NCI-H2196 (cell line): ENCODE results near the gene PCDHB9.
"Not testable (repeated sequence)": the region's sequence is repeated elsewhere in the genome, so short reads cannot be mapped to it uniquely, and the experiment has no call there.

Experiments
- DNase-seq: peaks from one replicate; lab custom pipeline; 2025; ENCODE audit not compliant: unreplicated experiment; lab: John Stamatoyannopoulos, UW

PCDHB9 gene

DNA sequence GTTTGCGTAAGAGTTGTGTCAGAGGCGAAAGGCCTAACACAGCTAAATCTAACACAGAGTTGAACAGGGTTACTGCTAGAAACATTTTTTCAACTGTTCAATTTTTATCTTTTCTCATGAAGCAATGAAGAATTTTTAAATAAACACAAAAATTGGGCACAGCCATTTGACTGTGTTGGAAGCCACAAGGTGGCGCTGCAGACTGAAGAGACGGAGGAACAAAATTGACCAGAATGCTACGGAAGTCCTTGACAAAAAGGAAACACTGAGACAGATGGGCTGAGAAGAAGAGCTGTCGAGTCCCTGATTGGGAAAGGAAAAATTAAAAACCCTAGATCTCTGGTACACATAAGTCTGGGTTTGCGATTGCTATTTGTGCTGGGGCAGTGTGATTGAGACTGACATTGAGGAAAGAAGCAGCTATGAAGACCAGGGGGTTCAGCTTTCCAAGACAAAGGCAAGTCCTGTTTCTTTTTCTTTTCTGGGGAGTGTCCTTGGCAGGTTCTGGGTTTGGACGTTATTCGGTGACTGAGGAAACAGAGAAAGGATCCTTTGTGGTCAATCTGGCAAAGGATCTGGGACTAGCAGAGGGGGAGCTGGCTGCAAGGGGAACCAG lies at the start of gene PCDHB9:
Gene PCDHB9 (plus strand): TSS at position 265 of the 616 bp plus-strand sequence. CDS start 158 bp downstream, at position 423.
- DNase-seq: no peak

DNA sequence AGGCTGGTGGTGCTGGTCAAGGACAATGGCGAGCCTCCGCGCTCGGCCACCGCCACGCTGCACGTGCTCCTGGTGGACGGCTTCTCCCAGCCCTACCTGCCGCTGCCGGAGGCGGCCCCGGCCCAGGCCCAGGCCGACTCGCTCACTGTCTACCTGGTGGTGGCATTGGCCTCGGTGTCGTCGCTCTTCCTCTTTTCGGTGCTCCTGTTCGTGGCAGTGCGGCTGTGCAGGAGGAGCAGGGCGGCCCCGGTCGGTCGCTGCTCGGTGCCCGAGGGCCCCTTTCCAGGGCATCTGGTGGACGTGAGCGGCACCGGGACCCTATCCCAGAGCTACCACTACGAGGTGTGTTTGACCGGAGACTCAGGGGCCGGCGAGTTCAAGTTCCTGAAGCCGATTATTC lies 49.6 kb upstream of the PCDHB9 start:
- not testable (repeated sequence) for DNase-seq

DNA sequence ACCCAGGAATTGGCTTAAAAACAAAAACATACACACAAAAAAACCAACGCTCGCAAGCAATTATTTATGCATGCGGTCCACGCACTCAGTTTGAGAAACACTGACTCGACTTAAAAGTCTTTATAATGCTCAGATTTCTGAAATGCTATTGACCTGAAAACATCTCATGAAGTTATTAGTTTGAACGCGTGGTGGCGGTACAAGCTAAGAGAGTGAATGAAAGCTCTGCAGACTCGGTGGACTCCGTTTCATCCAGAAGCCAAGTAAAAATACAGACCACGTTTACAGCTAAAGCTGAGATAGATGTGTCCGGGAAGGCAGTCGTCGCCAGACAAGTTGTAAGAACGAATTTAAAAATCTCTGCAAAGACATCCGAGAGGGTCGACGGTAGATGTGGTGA lies 37.1 kb upstream of the PCDHB9 start, which contains the start of gene PCDHB6:
Gene PCDHB6 (plus strand): TSS at position 246 of the 400 bp plus-strand sequence. CDS start 201 bp downstream, outside the sequence.
- no peak for DNase-seq

DNA sequence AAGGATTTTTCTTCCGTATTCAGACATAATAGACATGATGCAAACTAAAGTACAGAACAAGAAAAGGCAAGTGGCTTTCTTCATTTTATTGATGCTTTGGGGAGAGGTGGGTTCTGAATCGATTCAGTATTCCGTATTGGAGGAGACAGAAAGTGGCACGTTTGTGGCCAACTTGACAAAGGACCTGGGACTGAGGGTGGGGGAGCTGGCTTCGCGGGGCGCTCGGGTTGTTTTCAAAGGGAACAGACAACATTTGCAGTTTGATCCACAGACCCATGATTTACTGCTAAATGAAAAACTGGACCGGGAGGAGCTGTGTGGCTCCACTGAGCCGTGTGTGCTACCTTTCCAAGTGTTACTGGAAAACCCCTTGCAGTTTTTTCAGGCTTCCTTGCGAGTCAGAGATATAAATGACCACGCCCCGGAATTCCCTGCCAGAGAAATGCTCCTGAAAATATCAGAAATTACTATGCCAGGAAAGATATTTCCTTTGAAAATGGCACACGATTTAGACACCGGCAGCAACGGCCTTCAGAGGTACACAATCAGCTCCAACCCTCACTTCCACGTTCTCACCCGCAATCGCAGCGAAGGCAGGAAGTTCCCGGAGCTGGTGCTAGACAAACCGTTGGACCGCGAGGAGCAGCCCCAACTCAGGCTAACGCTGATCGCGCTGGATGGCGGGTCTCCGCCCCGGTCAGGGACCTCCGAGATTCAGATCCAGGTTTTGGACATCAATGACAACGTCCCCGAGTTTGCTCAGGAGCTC lies 36.6 kb upstream of the PCDHB9 start:
- no peak for DNase-seq

DNA sequence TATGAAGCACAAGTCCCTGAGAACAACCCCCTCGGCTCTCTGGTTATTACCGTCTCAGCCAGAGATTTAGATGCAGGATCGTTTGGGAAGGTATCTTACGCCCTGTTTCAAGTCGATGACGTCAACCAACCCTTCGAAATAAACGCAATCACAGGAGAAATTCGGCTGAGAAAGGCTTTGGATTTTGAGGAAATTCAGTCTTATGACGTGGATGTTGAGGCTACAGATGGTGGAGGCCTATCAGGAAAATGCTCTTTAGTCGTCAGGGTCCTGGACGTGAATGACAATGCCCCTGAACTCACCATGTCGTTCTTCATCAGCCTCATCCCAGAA lies 36.0 kb upstream of the PCDHB9 start:
- no peak for DNase-seq

DNA sequence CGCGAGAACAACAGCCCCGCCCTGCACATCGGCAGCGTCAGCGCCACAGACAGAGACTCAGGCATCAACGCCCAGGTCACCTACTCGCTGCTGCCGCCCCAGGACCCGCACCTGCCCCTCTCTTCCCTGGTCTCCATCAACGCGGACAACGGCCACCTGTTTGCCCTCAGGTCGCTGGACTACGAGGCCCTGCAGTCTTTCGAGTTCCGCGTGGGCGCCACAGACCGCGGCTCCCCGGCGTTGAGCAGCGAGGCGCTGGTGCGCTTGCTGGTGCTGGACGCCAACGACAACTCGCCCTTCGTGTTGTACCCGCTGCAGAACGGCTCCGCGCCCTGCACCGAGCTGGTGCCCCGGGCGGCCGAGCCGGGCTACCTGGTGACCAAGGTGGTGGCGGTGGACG lies 35.3 kb upstream of the PCDHB9 start:
- DNase-seq: not testable (repeated sequence)

DNA sequence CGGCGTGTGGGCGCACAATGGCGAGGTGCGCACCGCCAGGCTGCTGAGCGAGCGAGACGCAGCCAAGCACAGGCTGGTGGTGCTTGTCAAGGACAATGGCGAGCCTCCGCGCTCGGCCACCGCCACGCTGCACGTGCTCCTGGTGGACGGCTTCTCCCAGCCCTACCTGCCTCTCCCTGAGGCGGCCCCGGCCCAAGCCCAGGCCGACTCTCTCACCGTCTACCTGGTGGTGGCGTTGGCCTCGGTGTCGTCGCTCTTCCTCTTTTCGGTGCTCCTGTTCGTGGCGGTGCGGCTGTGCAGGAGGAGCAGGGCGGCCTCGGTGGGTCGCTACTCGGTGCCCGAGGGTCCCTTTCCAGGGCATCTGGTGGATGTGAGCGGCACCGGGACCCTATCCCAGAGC lies 34.9 kb upstream of the PCDHB9 start:
- DNase-seq: not testable (repeated sequence)

DNA sequence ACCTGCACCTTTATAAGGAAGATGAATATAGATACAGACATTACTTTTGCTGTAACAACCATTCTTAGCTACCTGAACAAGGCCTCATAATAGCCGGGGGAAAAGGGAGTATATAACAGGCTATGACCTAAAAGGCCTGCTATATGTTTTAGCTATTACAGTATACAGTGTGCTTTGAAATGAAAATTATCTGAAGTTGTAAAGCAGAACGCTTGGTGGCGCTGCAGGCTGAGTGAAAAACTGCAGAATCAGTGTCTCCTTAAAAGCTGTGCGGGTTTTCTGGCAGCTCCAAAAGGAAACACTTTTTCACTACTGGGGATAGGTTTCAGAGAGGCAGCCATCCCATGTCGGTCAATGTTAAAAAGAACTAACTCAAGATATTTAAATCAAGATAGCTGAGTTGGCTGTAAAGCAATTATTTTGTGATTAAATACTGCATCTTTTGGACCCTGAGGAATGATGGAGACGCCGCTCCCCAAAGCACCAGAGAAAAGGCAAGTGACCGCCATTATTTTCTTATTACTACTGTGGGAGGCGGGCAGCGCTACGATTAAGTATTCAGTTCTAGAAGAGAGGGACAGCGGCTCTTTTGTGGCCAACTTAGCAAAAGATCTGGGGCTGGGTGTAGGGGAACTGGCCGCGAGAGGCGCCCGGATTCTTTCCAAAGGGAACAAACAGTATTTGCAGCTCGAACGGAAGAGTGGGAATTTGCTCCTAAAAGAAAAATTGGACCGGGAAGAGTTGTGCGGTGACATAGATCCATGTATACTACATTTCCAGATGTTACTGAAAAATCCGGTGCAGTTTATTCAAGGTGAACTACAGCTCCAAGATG lies 31.2 kb upstream of the PCDHB9 start:
- DNase-seq: no peak

DNA sequence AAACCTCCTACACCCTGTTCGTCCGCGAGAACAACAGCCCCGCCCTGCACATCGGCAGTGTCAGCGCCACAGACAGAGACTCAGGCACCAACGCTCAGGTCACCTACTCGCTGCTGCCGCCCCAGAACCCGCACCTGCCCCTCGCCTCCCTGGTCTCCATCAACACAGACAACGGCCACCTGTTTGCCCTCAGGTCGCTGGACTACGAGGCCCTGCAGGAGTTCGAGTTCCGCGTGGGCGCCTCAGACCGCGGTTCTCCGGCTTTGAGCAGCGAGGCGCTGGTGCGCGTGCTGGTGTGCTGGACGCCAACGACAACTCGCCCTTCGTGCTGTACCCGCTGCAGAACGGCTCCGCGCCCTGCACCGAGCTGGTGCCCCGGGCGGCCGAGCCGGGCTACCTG lies 29.6 kb upstream of the PCDHB9 start:
- not testable (repeated sequence) for DNase-seq

DNA sequence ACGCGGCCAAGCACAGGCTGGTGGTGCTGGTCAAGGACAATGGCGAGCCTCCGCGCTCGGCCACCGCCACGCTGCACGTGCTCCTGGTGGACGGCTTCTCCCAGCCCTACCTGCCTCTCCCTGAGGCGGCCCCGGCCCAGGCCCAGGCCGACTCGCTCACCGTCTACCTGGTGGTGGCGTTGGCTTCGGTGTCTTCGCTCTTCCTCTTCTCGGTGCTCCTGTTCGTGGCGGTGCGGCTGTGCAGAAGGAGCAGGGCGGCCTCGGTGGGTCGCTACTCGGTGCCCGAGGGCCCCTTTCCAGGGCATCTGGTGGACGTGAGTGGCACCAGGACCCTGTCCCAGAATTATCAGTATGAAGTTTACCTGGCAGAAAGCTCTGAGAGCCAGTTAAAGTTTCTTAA lies 29.1 kb upstream of the PCDHB9 start:
- DNase-seq: not testable (repeated sequence)

DNA sequence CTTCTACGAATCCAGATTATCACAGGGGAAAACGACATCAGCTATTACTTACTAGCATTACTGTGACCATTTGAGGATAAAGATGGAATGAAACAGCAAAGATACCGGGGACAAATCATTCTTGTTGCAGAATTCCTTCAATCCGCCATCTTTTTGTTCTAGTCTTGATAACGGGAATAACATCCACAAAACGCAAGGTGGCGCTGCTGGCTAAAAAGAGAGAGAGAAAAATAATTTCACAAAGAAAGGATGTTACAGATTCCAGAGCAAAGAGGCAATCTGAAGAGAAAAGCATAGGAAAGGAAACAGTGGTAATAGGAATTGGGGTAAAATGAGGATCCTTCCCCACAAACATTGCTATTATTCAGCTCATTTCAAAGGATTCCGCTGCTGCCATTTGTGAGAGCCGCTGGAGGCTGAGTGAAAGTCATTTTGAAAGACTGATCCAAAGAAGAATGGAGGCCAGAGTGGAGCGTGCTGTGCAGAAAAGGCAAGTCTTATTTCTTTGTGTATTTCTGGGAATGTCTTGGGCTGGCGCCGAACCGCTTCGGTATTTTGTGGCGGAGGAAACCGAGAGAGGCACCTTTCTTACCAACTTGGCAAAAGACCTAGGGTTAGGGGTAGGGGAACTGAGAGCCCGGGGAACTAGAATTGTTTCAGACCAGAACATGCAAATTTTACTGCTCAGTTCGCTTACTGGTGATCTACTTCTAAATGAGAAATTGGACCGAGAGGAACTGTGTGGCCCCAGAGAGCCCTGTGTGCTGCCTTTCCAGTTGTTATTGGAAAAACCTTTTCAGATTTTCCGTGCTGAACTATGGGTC lies 14.4 kb upstream of the PCDHB9 start, which contains the start of gene PCDHB7:
Gene PCDHB7 (plus strand): TSS at position 264 of the 824 bp plus-strand sequence. CDS start 192 bp downstream, at position 456.
- DNase-seq: peak; percentile 42

DNA sequence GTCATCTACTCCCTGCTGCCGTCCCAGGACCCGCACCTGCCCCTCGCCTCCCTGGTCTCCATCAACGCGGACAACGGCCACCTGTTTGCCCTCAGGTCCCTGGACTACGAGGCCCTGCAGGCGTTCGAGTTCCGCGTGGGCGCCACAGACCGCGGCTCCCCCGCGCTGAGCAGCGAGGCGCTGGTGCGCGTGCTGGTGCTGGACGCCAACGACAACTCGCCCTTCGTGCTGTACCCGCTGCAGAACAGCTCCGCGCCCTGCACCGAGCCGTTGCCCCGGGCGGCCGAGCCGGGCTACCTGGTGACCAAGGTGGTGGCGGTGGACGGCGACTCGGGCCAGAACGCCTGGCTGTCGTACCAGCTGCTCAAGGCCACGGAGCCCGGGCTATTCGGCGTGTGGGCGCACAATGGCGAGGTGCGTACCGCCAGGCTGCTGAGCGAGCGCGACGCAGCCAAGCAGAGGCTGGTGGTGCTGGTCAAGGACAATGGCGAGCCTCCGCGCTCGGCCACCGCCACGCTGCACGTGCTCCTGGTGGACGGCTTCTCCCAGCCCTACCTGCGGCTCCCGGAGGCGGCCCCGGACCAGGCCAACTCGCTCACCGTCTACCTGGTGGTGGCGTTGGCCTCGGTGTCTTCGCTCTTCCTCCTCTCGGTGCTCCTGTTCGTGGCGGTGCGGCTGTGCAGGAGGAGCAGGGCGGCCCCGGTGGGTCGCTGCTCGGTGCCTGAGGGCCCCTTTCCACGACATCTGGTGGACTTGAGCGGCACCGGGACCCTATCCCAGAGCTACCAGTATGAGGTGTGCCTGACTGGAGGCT lies 12.5 kb upstream of the PCDHB9 start:
- not testable (repeated sequence) for DNase-seq

DNA sequence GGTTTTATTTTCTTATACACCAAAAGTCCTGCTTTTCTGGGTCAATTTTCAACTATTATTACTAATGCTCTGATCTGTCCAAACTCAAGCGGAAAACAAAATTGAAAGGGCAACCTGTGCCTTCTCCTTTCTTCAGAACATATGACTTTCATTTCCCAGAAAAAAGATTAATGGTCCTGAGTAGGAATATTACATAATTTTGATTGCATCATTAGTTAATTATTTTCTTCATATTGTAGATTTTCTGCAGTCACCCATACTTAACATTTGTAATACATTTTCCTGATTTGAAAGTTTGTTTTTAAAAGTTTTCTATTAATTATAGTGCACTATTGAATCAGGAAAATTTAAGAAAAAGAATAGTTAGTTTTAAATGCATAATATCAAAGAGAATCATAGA lies 11.0 kb upstream of the PCDHB9 start:
- no peak for DNase-seq

DNA sequence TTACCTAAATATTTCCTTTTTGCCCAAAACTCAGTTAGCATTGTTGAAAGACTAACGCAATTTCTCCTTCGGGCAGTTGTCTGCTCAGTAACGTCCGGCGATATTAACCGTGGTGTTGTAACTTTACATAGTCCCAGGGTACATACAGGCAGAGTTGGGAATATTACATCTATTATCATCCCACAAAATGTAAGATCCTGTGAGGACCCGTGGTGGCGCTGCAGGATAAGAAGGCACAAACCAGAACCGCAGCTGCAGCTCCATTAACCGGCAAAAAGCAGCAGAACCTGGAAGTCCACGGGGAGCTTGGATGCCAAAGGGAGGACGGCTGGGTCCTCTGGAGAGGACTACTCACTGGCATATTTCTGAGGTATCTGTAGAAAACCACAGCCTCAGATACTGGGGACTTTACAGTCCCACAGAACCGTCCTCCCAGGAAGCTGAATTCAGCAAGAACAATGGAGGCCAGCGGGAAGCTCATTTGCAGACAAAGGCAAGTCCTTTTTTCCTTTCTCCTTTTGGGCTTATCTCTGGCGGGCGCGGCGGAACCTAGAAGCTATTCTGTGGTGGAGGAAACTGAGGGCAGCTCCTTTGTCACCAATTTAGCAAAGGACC lies 9.3 kb upstream of the PCDHB9 start, which contains the start of gene PCDHB8:
Gene PCDHB8 (plus strand): TSS at position 214 of the 615 bp plus-strand sequence. CDS start 245 bp downstream, at position 459.
- DNase-seq: peak; percentile 52

DNA sequence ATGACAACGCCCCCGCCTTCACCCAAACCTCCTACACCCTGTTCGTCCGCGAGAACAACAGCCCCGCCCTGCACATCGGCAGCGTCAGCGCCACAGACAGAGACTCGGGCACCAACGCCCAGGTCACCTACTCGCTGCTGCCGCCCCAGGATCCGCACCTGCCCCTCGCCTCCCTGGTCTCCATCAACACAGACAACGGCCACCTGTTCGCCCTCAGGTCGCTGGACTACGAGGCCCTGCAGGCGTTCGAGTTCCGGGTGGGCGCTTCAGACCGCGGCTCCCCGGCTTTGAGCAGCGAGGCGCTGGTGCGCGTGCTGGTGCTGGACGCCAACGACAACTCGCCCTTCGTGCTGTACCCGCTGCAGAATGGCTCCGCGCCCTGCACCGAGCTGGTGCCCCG lies 7.6 kb upstream of the PCDHB9 start:
- DNase-seq: not testable (repeated sequence)

DNA sequence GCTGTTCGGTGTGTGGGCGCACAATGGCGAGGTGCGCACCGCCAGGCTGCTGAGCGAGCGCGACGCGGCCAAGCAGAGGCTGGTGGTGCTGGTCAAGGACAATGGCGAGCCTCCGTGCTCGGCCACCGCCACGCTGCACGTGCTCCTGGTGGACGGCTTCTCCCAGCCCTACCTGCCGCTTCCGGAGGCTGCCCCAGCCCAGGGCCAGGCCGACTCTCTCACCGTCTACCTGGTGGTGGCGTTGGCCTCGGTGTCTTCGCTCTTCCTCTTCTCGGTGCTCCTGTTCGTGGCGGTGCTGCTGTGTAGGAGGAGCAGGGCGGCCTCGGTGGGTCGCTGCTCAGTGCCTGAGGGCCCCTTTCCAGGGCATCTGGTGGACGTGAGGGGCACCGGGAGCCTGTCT lies 7.1 kb upstream of the PCDHB9 start:
- DNase-seq: not testable (repeated sequence)

DNA sequence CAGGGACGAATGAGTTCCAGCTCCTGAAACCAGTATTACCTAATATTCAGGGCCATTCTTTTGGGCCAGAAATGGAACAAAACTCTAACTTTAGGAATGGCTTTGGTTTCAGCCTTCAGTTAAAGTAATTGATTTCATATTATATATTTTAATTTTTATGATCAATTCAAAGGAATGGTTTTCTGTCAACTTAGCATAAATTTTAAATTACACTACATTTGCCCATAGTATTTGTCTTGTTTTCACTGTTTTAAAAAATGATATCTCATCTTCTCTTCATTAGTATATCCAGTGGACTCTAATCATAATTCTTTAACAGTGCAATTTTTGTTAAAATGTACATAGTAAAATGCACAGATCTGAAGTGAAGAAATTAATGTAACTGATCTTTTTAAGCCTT lies 6.6 kb upstream of the PCDHB9 start:
- no peak for DNase-seq

DNA sequence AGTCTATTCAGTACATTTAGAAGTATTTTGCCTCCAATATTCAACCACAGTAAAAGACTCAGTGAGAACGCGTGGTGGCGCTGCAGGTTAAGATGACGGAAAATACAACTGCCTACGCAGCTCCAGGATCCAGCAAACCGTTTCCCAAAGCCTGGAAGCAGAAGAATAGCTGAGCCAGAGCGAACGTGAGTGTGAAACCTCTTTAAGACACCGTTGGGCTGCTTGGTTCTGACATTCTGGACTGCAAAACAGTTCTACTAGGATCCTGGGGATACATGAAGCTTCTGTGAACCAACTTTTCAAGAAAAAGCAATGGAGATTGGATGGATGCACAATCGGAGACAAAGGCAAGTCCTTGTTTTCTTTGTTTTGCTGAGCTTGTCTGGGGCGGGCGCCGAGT lies 4.7 kb upstream of the PCDHB9 start, which contains the start of gene PCDHB16:
Gene PCDHB16 (plus strand): TSS at position 140 of the 400 bp plus-strand sequence. CDS start 173 bp downstream, at position 313.
- DNase-seq: no peak
